Measurements from ENCODE around the gene MROH7.
A peak's percentile ranks its signal among the peaks of the same experiment; 100 is the strongest.

Gene MROH7

GRCh38 chr1:54651608-54652007, 10.0 kb downstream of the MROH7 start:
- DNase-seq: no peak

GRCh38 chr1:54652168-54652567, 10.6 kb downstream of the MROH7 start:
- no peak for DNase-seq

- peak; percentile 18 for DNase-seq
Observed at GRCh38 chr1:54653036-54653435, 11.4 kb downstream of the MROH7 start.

GRCh38 chr1:54658164-54658913, 16.8 kb downstream of the MROH7 start:
- no peak for DNase-seq

GRCh38 chr1:54663725-54664124, 22.1 kb downstream of the MROH7 start:
- no peak for DNase-seq

GRCh38 chr1:54664364-54664763, 22.8 kb downstream of the MROH7 start:
- DNase-seq: no peak

GRCh38 chr1:54665852-54666251, 24.3 kb downstream of the MROH7 start:
- DNase-seq: no peak

GRCh38 chr1:54666333-54666732, 24.7 kb downstream of the MROH7 start:
- no peak for DNase-seq

- no peak for DNase-seq
Observed at GRCh38 chr1:54667797-54668196, 26.2 kb downstream of the MROH7 start.

- no peak for DNase-seq
Observed at GRCh38 chr1:54668567-54668966, 27.0 kb downstream of the MROH7 start.

GRCh38 chr1:54671985-54672608, 30.5 kb downstream of the MROH7 start:
- peak; percentile 45 for DNase-seq

- DNase-seq: no peak
Observed at GRCh38 chr1:54678776-54679643, 37.4 kb downstream of the MROH7 start.

- no peak for DNase-seq
Observed at GRCh38 chr1:54679706-54680105, 38.1 kb downstream of the MROH7 start.

- no peak for DNase-seq
Observed at GRCh38 chr1:54680387-54680786, 38.8 kb downstream of the MROH7 start.

GRCh38 chr1:54681358-54681757, 39.8 kb downstream of the MROH7 start:
- no peak for DNase-seq

GRCh38 chr1:54683453-54683852, 41.9 kb downstream of the MROH7 start:
- no peak for DNase-seq

- no peak for DNase-seq
Observed at GRCh38 chr1:54685335-54685905, 43.8 kb downstream of the MROH7 start.

- DNase-seq: no peak
Observed at GRCh38 chr1:54686155-54686554, 44.6 kb downstream of the MROH7 start.

GRCh38 chr1:54694771-54695170, 53.2 kb downstream of the MROH7 start:
- DNase-seq: no peak

- no peak for DNase-seq
Observed at GRCh38 chr1:54695221-54695620, 53.6 kb downstream of the MROH7 start.

- DNase-seq: no peak
Observed at GRCh38 chr1:54695764-54696163, 54.2 kb downstream of the MROH7 start.

- DNase-seq: no peak
Observed at GRCh38 chr1:54696262-54696661, 54.7 kb downstream of the MROH7 start.

GRCh38 chr1:54697896-54698295, 56.3 kb downstream of the MROH7 start:
- no peak for DNase-seq

All from fibroblast of skin of scalp (primary cell).